ENCODE measurements around the gene BATF.

- TF ChIP-seq POLR2AphosphoS5 (IDR thresholded peaks at IDR 0.05; ENCODE audit: borderline replicate concordance, low read depth, low read length), result no peak
- TF ChIP-seq EZH2 (IDR thresholded peaks at IDR 0.05), result no peak
- TF ChIP-seq FOXP2 (optimal IDR thresholded peaks at IDR 0.05; ENCODE audit: control extremely low read depth, extremely low read length, insufficient read depth), result no peak
Measured at GRCh38 chr14:75491376-75491978, 30.8 kb upstream of the BATF start.

Data from SK-N-MC (cell line).